B cell (primary cell): Measurements from ENCODE around the gene MRPL10. TPM values are rescaled to one million over a fixed set of nuclear protein-coding genes. Genes with fewer than 3 reads are reported as not detected.

Source experiments
- ATAC-seq: fragments of 200-7000 bp; cut with Tn5 transposase; one replicate; pipeline ENCODE4 v1.10.0; 2021; ENCODE audit warnings: low read depth, mild to moderate bottlenecking, moderate number of reproducible peaks, moderate library complexity
- CTCF ChIA-PET: fragments of 350-600 bp; sonication (Branson Sonifier 250); formaldehyde crosslinking; loops from one replicate; lab custom pipeline; 2021; ENCODE audit warnings: antibody characterized with exemption, inconsistent platforms; lab: Charles Lee
- POLR2A ChIA-PET: fragments of 350-600 bp; sonication (Branson Sonifier 250); formaldehyde crosslinking; loops from one replicate; lab custom pipeline; 2021; ENCODE audit warnings: antibody characterized with exemption; lab: Charles Lee
- DNase-seq: peaks from one replicate; pipeline ENCODE4 v3.0.0; 2013
- H2AFZ ChIP-seq: 2 replicates; pipeline ENCODE4 v1.6.1; 2012; ENCODE audit warnings: mild to moderate bottlenecking, low read depth, low read length; ENCODE audit not compliant: insufficient read depth, poor library complexity, severe bottlenecking
- H3K27ac ChIP-seq, 2 donors: 1 replicate in 1 of 2; 2 replicates in 1 of 2; pipeline ENCODE4 v1.5.1; 2012 to 2013; ENCODE audit warnings: low read length in 2 of 2, mild to moderate bottlenecking in 2 of 2, moderate library complexity in 1 of 2
- H3K27me3 ChIP-seq, 4 experiments: fragments of 200-600 bp in 1 of 4; sonication (generic) in 1 of 4; replicated peaks in 1 of 4; 1 replicate in 2 of 4; 2 replicates in 2 of 4; pipeline versions ENCODE4 v1.6.1 to v1.7.0; 2013 to 2016; ENCODE audit warnings: low read length in 3 of 4, mild to moderate bottlenecking in 2 of 4, mixed read lengths in 1 of 4, moderate library complexity in 1 of 4; ENCODE audit not compliant: insufficient read depth in 4 of 4, control insufficient read depth in 3 of 4; ENCODE audit errors: control extremely low read depth in 1 of 4
- H3K36me3 ChIP-seq, 2 experiments: replicated peaks in 1 of 2; 1 replicate in 1 of 2; 2 replicates in 1 of 2; pipeline versions ENCODE4 v1.6.1 to v1.7.1; 2013; ENCODE audit warnings: low read length in 1 of 2; ENCODE audit not compliant: insufficient read depth in 2 of 2, control insufficient read depth in 1 of 2; ENCODE audit errors: control extremely low read depth in 1 of 2, extremely low read depth in 1 of 2
- H3K4me1 ChIP-seq, 2 donors: fragments of 200-600 bp in 1 of 2; sonication (generic) in 1 of 2; 1 replicate in 1 of 2; 2 replicates in 1 of 2; pipeline versions ENCODE4 v1.5.1 to v1.6.1; 2013 to 2017; ENCODE audit warnings: low read length in 2 of 2; ENCODE audit not compliant: control insufficient read depth in 2 of 2, insufficient read depth in 2 of 2
- H3K4me2 ChIP-seq: replicated peaks from 2 replicates; pipeline ENCODE3; 2012; ENCODE audit warnings: mild to moderate bottlenecking, low read depth, low read length; ENCODE audit not compliant: poor library complexity, severe bottlenecking
- H3K4me3 ChIP-seq, 5 experiments: fragments of 200-600 bp in 1 of 5; sonication (generic) in 1 of 5; 1 replicate in 3 of 5; 2 replicates in 2 of 5; pipeline versions ENCODE4 v1.5.1 to v1.7.0; 2011 to 2016; ENCODE audit warnings: low read length in 4 of 5, mild to moderate bottlenecking in 4 of 5, low read depth in 2 of 5, control low read depth in 1 of 5, moderate library complexity in 1 of 5; ENCODE audit not compliant: insufficient read depth in 1 of 5; ENCODE audit errors: control extremely low read depth in 1 of 5, extremely low read depth in 1 of 5
- H3K79me2 ChIP-seq: fragments of 200-600 bp; sonication (generic); one replicate; pipeline ENCODE4 v1.6.0; 2016; ENCODE audit warnings: low read length; ENCODE audit not compliant: control insufficient read depth, insufficient read depth
- H3K9ac ChIP-seq: fragments of 200-600 bp; sonication (generic); 2 replicates; pipeline ENCODE4 v1.6.1; 2017; ENCODE audit warnings: mild to moderate bottlenecking, low read length, moderate library complexity
- H3K9me3 ChIP-seq, 3 donors: one replicate each; pipeline versions ENCODE4 v1.6.1 to v1.7.1; 2013; ENCODE audit warnings: low read length in 2 of 3; ENCODE audit not compliant: control insufficient read depth in 2 of 3, insufficient read depth in 1 of 3; ENCODE audit errors: control extremely low read depth in 1 of 3
- H4K20me1 ChIP-seq: 2 replicates; pipeline ENCODE4 v1.6.0; 2012; ENCODE audit warnings: mild to moderate bottlenecking, low read length; ENCODE audit not compliant: insufficient read depth, control insufficient read depth, poor library complexity, severe bottlenecking
- H3K27ac Mint-ChIP-seq: one replicate; pipeline ENCODE4 v1.8.0; 2021; ENCODE audit warnings: mixed read lengths
- H3K27me3 Mint-ChIP-seq: one replicate; pipeline ENCODE4 v1.8.0; 2021; ENCODE audit warnings: mixed read lengths
- H3K4me1 Mint-ChIP-seq: one replicate; pipeline ENCODE4 v1.8.0; 2021; ENCODE audit warnings: mixed read lengths
- H3K4me3 Mint-ChIP-seq: one replicate; pipeline ENCODE4 v1.8.0; 2021; ENCODE audit warnings: mixed read lengths
- H3K9me3 Mint-ChIP-seq: one replicate; pipeline ENCODE4 v1.8.0; 2022; ENCODE audit warnings: mixed read lengths; ENCODE audit not compliant: insufficient read depth
- CTCF ChIP-seq: fragments of 200-600 bp; IDR thresholded peaks from one replicate; pipeline ENCODE4 v1.8.0; 2022; ENCODE audit warnings: antibody characterized with exemption, mild to moderate bottlenecking
- EZH2 ChIP-seq: IDR thresholded peaks from 2 replicates; pipeline ENCODE4 v1.6.1; 2012; ENCODE audit warnings: borderline replicate concordance, low read depth, mild to moderate bottlenecking, moderate library complexity, low read length; ENCODE audit not compliant: insufficient read depth, poor library complexity, severe bottlenecking
- WGBS: methylation state at CpG from one replicate; pipeline ENCODE4 v1.1.5; 2013; ENCODE audit warnings: missing lambda C conversion rate; ENCODE audit not compliant: insufficient coverage; 5-methylcytosine and 5-hydroxymethylcytosine counted together
- intact Hi-C: fragments of 100-400 bp; cut with micrococcal nuclease; formaldehyde crosslinking; loops from one replicate; pipeline ENCODE4 v1.10.0; 2022
- polyA plus RNA-seq: library from polyadenylated mRNA; depleted of rRNA; stranded (reverse); fragments of >200 nt; gene quantifications from 2 replicates; pipeline ENCODE4 v1.2.3, GENCODE V29; 2012
- total RNA-seq, 2 donors: library from RNA; stranded (reverse); fragments of 120-200 nt in 1 of 2; gene quantifications; 1 replicate in 1 of 2; 2 replicates in 1 of 2; pipeline versions ENCODE4 v1.2.3 to v1.2.4, GENCODE V29; 2013 to 2022

The MRPL10 gene
- total and polyA plus RNA-seq, 2 donors (not counting 1 experiment from before 2014, with no cell fraction given): 34.8 to 39.4 TPM

GRCh38 chr17:47816111-47816735, 15.1 kb downstream of the MRPL10 start:
- Histone ChIP-seq H3K4me3 (no peak overlapping the region), H3K9me3 (no peaks in the 10 kb centered on the region), H3K79me2 (no peaks in the 10 kb centered on the region), H3K36me3 (peaks cover 0 to 65% of the 10 kb centered on the region in 2 experiments), H3K27me3 (no peaks in the 10 kb centered on the region), H3K9ac (no peak overlapping the region), H3K4me1 (peaks cover 7 to 9% of the 10 kb centered on the region in 2 donors), H3K4me2 (no peak overlapping the region), H2AFZ (no peak overlapping the region), H3K27ac (no peak overlapping the region), H4K20me1 (no peaks in the 10 kb centered on the region)
- intact Hi-C loops: no loop called here
- CTCF ChIA-PET: no interaction called here
- POLR2A ChIA-PET: no interaction called here
- DNase-seq (no peak), ATAC-seq (no peak)
- WGBS: 97% methylated on average over 17 of the region's 21 CpGs
- H3K9me3 Mint-ChIP-seq: no peaks in the 10 kb centered on the region
- TF ChIP-seq CTCF: no peak
- no peak for TF ChIP-seq EZH2
- peaks cover 13% of the 10 kb centered on the region for H3K4me1 Mint-ChIP-seq
- no peaks in the 10 kb centered on the region for H3K27me3 Mint-ChIP-seq
- no peak overlapping the region for H3K27ac Mint-ChIP-seq
- no peak overlapping the region for H3K4me3 Mint-ChIP-seq

- 96% methylated on average over 16 of the region's 21 CpGs for WGBS
- DNase-seq (no peak), ATAC-seq (no peak)
- no peak overlapping the region for H3K9ac ChIP-seq
- ChIA-PET POLR2A (no interaction called here), CTCF (no interaction called here)
- H3K4me2 ChIP-seq: no peak overlapping the region
- no peaks in the 10 kb centered on the region for H3K9me3 ChIP-seq
- no peaks in the 10 kb centered on the region for H3K27me3 ChIP-seq
- H3K27me3 Mint-ChIP-seq: no peaks in the 10 kb centered on the region
- H3K27ac ChIP-seq: no peak overlapping the region
- no peaks in the 10 kb centered on the region for H3K9me3 Mint-ChIP-seq
- H4K20me1 ChIP-seq: no peaks in the 10 kb centered on the region
- no peaks in the 10 kb centered on the region for H3K79me2 ChIP-seq
- no peak overlapping the region for H3K27ac Mint-ChIP-seq
- H2AFZ ChIP-seq: no peak overlapping the region
- H3K4me3 ChIP-seq: no peak overlapping the region
- intact Hi-C loops: no loop called here
- peaks cover 0 to under 1% of the 10 kb centered on the region in 2 donors for H3K4me1 ChIP-seq
- H3K36me3 ChIP-seq: peaks cover 0 to 71% of the 10 kb centered on the region in 2 experiments
- no peak overlapping the region for H3K4me3 Mint-ChIP-seq
- TF ChIP-seq CTCF (no peak), EZH2 (no peak)
- peaks cover 4% of the 10 kb centered on the region for H3K4me1 Mint-ChIP-seq
Measured at GRCh38 chr17:47815106-47815918, 16.0 kb downstream of the MRPL10 start.
